ENCODE measurements around the gene NR6A1. TPM values are rescaled to one million over a fixed set of nuclear protein-coding genes. Genes with fewer than 3 reads are reported as not detected.

Gene NR6A1
- total RNA-seq, 2 experiments from 2014 or later = 2.1 to 3.1 TPM

GRCh38 chr9:124580186-124580585, 190.9 kb downstream of the NR6A1 start:
- ChIA-PET POLR2A (interaction anchor here (0.6 kb wide), 1 partner anchor 79 kb away, joined by 3 read pairs; no protein-coding TSS in a partner anchor), CTCF (no interaction called here)

GRCh38 chr9:124576751-124577150, 194.4 kb downstream of the NR6A1 start:
- ChIA-PET CTCF (no interaction called here), POLR2A (no interaction called here)

GRCh38 chr9:124574534-124575375, 196.4 kb downstream of the NR6A1 start:
- ChIA-PET CTCF (no interaction called here), POLR2A (no interaction called here)

GRCh38 chr9:124570942-124571666, 200.0 kb downstream of the NR6A1 start:
- ChIA-PET POLR2A (no interaction called here), CTCF (no interaction called here)

- CTCF ChIA-PET = no interaction called here
- POLR2A ChIA-PET = no interaction called here
These were observed 201.2 kb downstream of the NR6A1 start for GRCh38 chr9:124569942-124570341.

GRCh38 chr9:124567362-124567761, 203.7 kb downstream of the NR6A1 start:
- ChIA-PET CTCF (interaction anchor here (0.6 kb wide), 1 partner anchor 144 kb away, joined by 4 read pairs; no protein-coding TSS in a partner anchor), POLR2A (no interaction called here)

- POLR2A ChIA-PET = no interaction called here
- CTCF ChIA-PET = interaction anchor here (0.5 kb wide), 1 partner anchor 125 kb away, joined by 5 read pairs; no protein-coding TSS in a partner anchor
These were observed 208.8 kb downstream of the NR6A1 start for GRCh38 chr9:124562328-124562727.

GRCh38 chr9:124559871-124560270, 211.2 kb downstream of the NR6A1 start:
- CTCF ChIA-PET = no interaction called here
- POLR2A ChIA-PET = no interaction called here

GRCh38 chr9:124558777-124559470, 212.2 kb downstream of the NR6A1 start:
- CTCF ChIA-PET = no interaction called here

GRCh38 chr9:124557895-124558294, 213.2 kb downstream of the NR6A1 start:
- POLR2A ChIA-PET = no interaction called here
- CTCF ChIA-PET = no interaction called here

More at GRCh38 chr9:124558777-124559470, 212.2 kb downstream of the NR6A1 start:
- POLR2A ChIA-PET = no interaction called here

GRCh38 chr9:124555043-124555442, 216.1 kb downstream of the NR6A1 start:
- ChIA-PET POLR2A (no interaction called here), CTCF (interaction anchor here (1.2 kb wide), 1 partner anchor 18 kb away, joined by 4 read pairs; no protein-coding TSS in a partner anchor)

- CTCF ChIA-PET = no interaction called here
- POLR2A ChIA-PET = no interaction called here
These were observed 217.4 kb downstream of the NR6A1 start for GRCh38 chr9:124553738-124554137.

GRCh38 chr9:124552273-124552605, 218.9 kb downstream of the NR6A1 start:
- POLR2A ChIA-PET = no interaction called here

GRCh38 chr9:124551472-124552272, 219.4 kb downstream of the NR6A1 start:
- POLR2A ChIA-PET = no interaction called here
- CTCF ChIA-PET = interaction anchor here (0.6 to 1.4 kb wide), 4 partner anchors 15 to 302 kb away, joined by 3 read pairs; partner anchors contain the start of gene WDR38

More at GRCh38 chr9:124552273-124552605, 218.9 kb downstream of the NR6A1 start:
- CTCF ChIA-PET = interaction anchor here (0.5 to 0.7 kb wide), 2 partner anchors 159 to 418 kb away, joined by 3 read pairs; no protein-coding TSS in a partner anchor

- ChIA-PET POLR2A (no interaction called here), CTCF (interaction anchor here (0.6 kb wide), 1 partner anchor 369 kb away, joined by 3 read pairs; no protein-coding TSS in a partner anchor)
These were observed 221.0 kb downstream of the NR6A1 start for GRCh38 chr9:124550072-124550471.

GRCh38 chr9:124549016-124549415, 222.1 kb downstream of the NR6A1 start:
- ChIA-PET POLR2A (no interaction called here), CTCF (no interaction called here)

- ChIA-PET POLR2A (no interaction called here), CTCF (no interaction called here)
These were observed 226.6 kb downstream of the NR6A1 start for GRCh38 chr9:124544535-124544934.

GRCh38 chr9:124541824-124542223, 229.3 kb downstream of the NR6A1 start:
- ChIA-PET POLR2A (no interaction called here), CTCF (no interaction called here)

GRCh38 chr9:124537926-124538325, 233.2 kb downstream of the NR6A1 start:
- ChIA-PET POLR2A (no interaction called here), CTCF (interaction anchor here (1.3 to 1.4 kb wide), 2 partner anchors 65 to 116 kb away, joined by 4 read pairs; no protein-coding TSS in a partner anchor)
